HG03571 (cell line): ENCODE data around the gene CCNH.
A peak's percentile ranks its signal among the peaks of the same experiment; 100 is the strongest.

Source experiments
- ATAC-seq: cut with Tn5 transposase; IDR thresholded peaks from one replicate; pipeline ENCODE4 v1.9.1; 2021; ENCODE audit not compliant: unreplicated experiment

CCNH gene

GRCh38 chr5:87412630-87413342 is at the start of gene CCNH:
CCNH (minus strand) TSS chr5:87412930; CDS start chr5:87412794, 136 bp downstream.
- peak; percentile 100 for ATAC-seq

GRCh38 chr5:87457706-87458105 is 45.0 kb upstream of the CCNH start:
- no peak for ATAC-seq

GRCh38 chr5:87453801-87454200 is 41.1 kb upstream of the CCNH start:
- no peak for ATAC-seq

- ATAC-seq: no peak
Observed at GRCh38 chr5:87452837-87453236, 40.1 kb upstream of the CCNH start.

- no peak for ATAC-seq
Observed at GRCh38 chr5:87442419-87442818, 29.7 kb upstream of the CCNH start.

- ATAC-seq: no peak
Observed at GRCh38 chr5:87438231-87438630, 25.5 kb upstream of the CCNH start.

- ATAC-seq: no peak
Observed at GRCh38 chr5:87437724-87438123, 25.0 kb upstream of the CCNH start.

GRCh38 chr5:87435144-87435694 is 22.5 kb upstream of the CCNH start:
- no peak for ATAC-seq

GRCh38 chr5:87434461-87434860 is 21.7 kb upstream of the CCNH start:
- ATAC-seq: no peak

GRCh38 chr5:87433945-87434344 is 21.2 kb upstream of the CCNH start:
- ATAC-seq: no peak

- ATAC-seq: no peak
Observed at GRCh38 chr5:87432460-87432859, 19.7 kb upstream of the CCNH start.

GRCh38 chr5:87430863-87431457 is 18.2 kb upstream of the CCNH start:
- no peak for ATAC-seq

GRCh38 chr5:87423755-87424154 is 11.0 kb upstream of the CCNH start:
- ATAC-seq: no peak

- ATAC-seq: no peak
Observed at GRCh38 chr5:87421307-87421706, 8.6 kb upstream of the CCNH start.

- ATAC-seq: no peak
Observed at GRCh38 chr5:87418506-87418905, 5.8 kb upstream of the CCNH start.

GRCh38 chr5:87413343-87413645 is 564 bp upstream of the CCNH start:
- ATAC-seq: no peak

GRCh38 chr5:87411973-87412629 is 629 bp downstream of the CCNH start:
- ATAC-seq: peak; percentile 12

GRCh38 chr5:87411586-87411972 is 1.2 kb downstream of the CCNH start:
- no peak for ATAC-seq

- ATAC-seq: no peak
Observed at GRCh38 chr5:87410931-87411330, 1.8 kb downstream of the CCNH start.

- ATAC-seq: no peak
Observed at GRCh38 chr5:87408204-87408603, 4.5 kb downstream of the CCNH start.

GRCh38 chr5:87405472-87406155 is 7.1 kb downstream of the CCNH start:
- ATAC-seq: no peak

- no peak for ATAC-seq
Observed at GRCh38 chr5:87404359-87404758, 8.4 kb downstream of the CCNH start.
